Lung (tissue), 12 donors: ENCODE measurements around the gene KLK6. TPM values are rescaled to one million over a fixed set of nuclear protein-coding genes. Genes with fewer than 3 reads are reported as not detected.

ENCODE experiments used
- ATAC-seq: fragments of 200-7000 bp; cut with Tn5 transposase; one replicate; pipeline ENCODE4 v1.9.1; 2020; ENCODE audit warnings: moderate number of reproducible peaks; ENCODE audit not compliant: insufficient read depth, low FRiP score
- DNase-seq, 3 donors: peaks; one replicate each; pipeline ENCODE4 v3.0.0-alpha.2; 2013 to 2017
- H3K27ac ChIP-seq, 2 donors: one replicate each; pipeline ENCODE4 v1.5.1; 2013; ENCODE audit warnings: mild to moderate bottlenecking in 2 of 2, moderate library complexity in 2 of 2, control low read depth in 1 of 2, inconsistent platforms in 1 of 2, low read depth in 1 of 2, low read length in 1 of 2
- H3K27me3 ChIP-seq, 3 donors: one replicate each; pipeline ENCODE4 v1.5.1; 2013; ENCODE audit warnings: low read length in 2 of 3; ENCODE audit not compliant: control insufficient read depth in 3 of 3, insufficient read depth in 3 of 3
- H3K36me3 ChIP-seq, 4 donors: one replicate each; pipeline ENCODE4 v1.5.1; 2013; ENCODE audit warnings: low read length in 4 of 4, mild to moderate bottlenecking in 1 of 4, moderate library complexity in 1 of 4; ENCODE audit not compliant: control insufficient read depth in 4 of 4, insufficient read depth in 4 of 4
- H3K4me1 ChIP-seq, 5 donors: one replicate each; pipeline ENCODE4 v1.5.1; 2013; ENCODE audit warnings: low read length in 5 of 5, mild to moderate bottlenecking in 2 of 5, moderate library complexity in 1 of 5; ENCODE audit not compliant: control insufficient read depth in 5 of 5, insufficient read depth in 5 of 5
- H3K4me3 ChIP-seq: one replicate; pipeline ENCODE4 v1.5.1; 2013; ENCODE audit warnings: mild to moderate bottlenecking, control low read depth, moderate library complexity
- H3K9ac ChIP-seq, 2 donors: one replicate each; pipeline ENCODE4 v1.5.1; 2013; ENCODE audit warnings: low read length in 2 of 2, control low read depth in 1 of 2; ENCODE audit not compliant: insufficient read depth in 1 of 2
- H3K9me3 ChIP-seq, 4 donors: one replicate each; pipeline ENCODE4 v1.5.1; 2013; ENCODE audit warnings: low read length in 3 of 4, mild to moderate bottlenecking in 1 of 4, moderate library complexity in 1 of 4; ENCODE audit not compliant: control insufficient read depth in 4 of 4, insufficient read depth in 3 of 4
- CTCF ChIP-seq: IDR thresholded peaks from 2 replicates; pipeline ENCODE4 v1.5.1; 2012; ENCODE audit warnings: mild to moderate bottlenecking; ENCODE audit errors: control extremely low read depth, extremely low read depth
- WGBS, 2 donors: extraction: QIAGEN DNeasy Blood & Tissue Kit; methylation state at CpG; one replicate each; pipeline ENCODE4 v1.1.7; 2013; 5-methylcytosine and 5-hydroxymethylcytosine counted together
- polyA plus RNA-seq, 2 donors: library from polyadenylated mRNA; stranded (reverse); fragments of 200-250 nt; gene quantifications; one replicate each; pipeline ENCODE4 v1.2.1, GENCODE V29; 2013
- total RNA-seq, 2 donors: library from RNA; depleted of rRNA in 1 of 2; stranded (reverse); fragments of >200 nt in 1 of 2; gene quantifications; one replicate each; pipeline ENCODE4 v1.2.1, GENCODE V29; 2014 to 2021
- donor health status: control.
- donor health status: control.
- donor health status: Bipolar disorder and iron deficiency.
- donor health status: healthy.
- donor health status: DM: yes; HTN: yes; CAD: no.

The KLK6 gene
- total and polyA plus RNA-seq, 4 donors = not detected

DNA sequence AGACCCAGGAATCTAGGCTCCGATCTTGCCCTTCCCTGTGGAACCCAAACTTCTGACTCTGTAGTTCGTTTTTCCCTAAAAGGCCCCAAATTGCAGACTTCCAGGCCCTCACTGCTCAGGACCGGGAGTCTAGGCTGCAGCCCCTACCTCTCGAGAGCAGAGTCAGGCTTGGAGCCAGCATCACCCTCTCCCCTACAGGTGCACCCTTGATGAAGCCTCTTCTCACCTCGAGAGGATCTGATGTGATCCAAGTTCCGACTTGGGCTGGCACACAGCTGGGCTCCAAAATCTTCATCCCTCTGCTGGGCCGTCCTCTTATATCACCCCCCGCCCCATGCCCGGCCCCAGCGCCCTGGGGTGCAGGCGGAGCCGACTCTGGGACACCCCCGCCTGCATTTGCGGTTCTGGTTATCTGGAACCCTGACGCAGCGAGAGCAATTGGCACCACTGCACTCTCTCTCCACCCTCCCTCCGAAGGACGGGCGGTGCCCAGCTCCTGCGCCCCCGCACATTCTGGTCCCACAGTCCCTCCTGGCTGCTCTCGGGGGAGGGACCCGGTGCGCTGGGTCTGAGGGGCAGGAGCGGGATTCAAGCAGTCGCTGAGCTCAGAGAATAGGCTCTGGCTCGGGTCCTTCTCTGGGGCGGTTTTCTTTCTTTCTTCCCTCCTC, 14.4 kb upstream of the KLK6 start, which contains the start of gene KLK7:
KLK7 (minus strand) TSS at position 293 of the 668 bp plus-strand sequence. CDS start 1,518 bp downstream, outside the sequence.
- Histone ChIP-seq H3K27ac (no peak within 1 kb of the TSS), H3K9me3 (peaks cover 0 to 4% (median 0%) of the 10 kb centered on the region in 4 donors), H3K4me1 (no peaks in the 10 kb centered on the region), H3K4me3 (no peak within 1 kb of the TSS), H3K36me3 (no peaks in the 10 kb centered on the region), H3K27me3 (peaks cover 0 to 12% (median 0%) of the 10 kb centered on the region in 3 donors), H3K9ac (no peak within 1 kb of the TSS)
- DNase-seq (no peak), ATAC-seq (no peak)
- WGBS, 2 donors = 17 to 21% methylated on average over 28 of the region's 28 CpGs
- TF ChIP-seq CTCF = no peak

- Histone ChIP-seq H3K4me1 (no peaks in the 10 kb centered on the region), H3K27ac (no peak overlapping the region), H3K36me3 (no peaks in the 10 kb centered on the region), H3K9me3 (peaks cover 0 to 4% (median 0%) of the 10 kb centered on the region in 4 donors), H3K4me3 (no peak overlapping the region), H3K27me3 (peaks cover 0 to 9% (median 2%) of the 10 kb centered on the region in 3 donors), H3K9ac (no peak overlapping the region)
- ATAC-seq (no peak), DNase-seq (no peak)
- WGBS, 2 donors = 73 to 84% methylated on average over 4 of the region's 4 CpGs
- TF ChIP-seq CTCF = no peak
These were observed 12.8 kb upstream of the KLK6 start for GRCh38 chr19:50982186-50982585.

DNA sequence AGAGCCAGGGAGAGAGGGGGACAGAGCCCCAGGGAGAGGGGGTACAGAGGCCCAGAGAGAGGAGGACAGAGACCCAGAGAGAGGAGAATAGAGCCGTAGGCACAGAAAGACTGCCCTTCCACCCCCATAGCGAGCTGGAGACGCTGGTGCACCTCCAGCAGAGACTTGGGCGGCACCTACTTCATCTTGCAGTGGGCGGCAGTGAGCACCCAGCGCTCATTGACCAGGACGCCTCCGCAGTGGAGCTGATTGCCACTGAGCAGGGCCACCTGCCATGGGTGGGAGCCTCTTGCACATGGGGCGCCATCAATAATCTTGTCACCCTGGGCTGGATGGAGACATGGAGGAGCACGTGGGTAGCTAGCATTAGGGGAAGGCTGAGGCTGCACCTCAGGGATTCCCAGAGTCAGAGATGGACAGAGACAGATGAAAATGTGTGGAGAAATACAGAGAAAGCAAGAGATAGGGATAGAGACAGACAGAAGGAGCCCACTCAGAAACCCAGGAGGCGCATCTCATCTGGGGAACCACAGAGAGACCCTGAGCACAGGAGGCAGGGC, 12.3 kb upstream of the KLK6 start:
- Histone ChIP-seq H3K9ac (no peak overlapping the region), H3K4me1 (no peaks in the 10 kb centered on the region), H3K9me3 (peaks cover 0 to 4% (median 0%) of the 10 kb centered on the region in 4 donors), H3K4me3 (no peak overlapping the region), H3K36me3 (no peaks in the 10 kb centered on the region), H3K27ac (no peak overlapping the region), H3K27me3 (peaks cover 0 to 9% (median 2%) of the 10 kb centered on the region in 3 donors)
- DNase-seq (no peak), ATAC-seq (no peak)
- no peak for TF ChIP-seq CTCF
- 48 to 66% methylated on average over 11 of the region's 11 CpGs for WGBS, 2 donors
